HG02970 (cell line): ENCODE data around the gene MORC2.

Experiments
- ATAC-seq: cut with Tn5 transposase; IDR thresholded peaks from one replicate; pipeline ENCODE4 v1.9.1; 2021; ENCODE audit warnings: mild to moderate bottlenecking, moderate library complexity, moderate number of reproducible peaks; ENCODE audit not compliant: unreplicated experiment, low FRiP score

Gene MORC2

DNA sequence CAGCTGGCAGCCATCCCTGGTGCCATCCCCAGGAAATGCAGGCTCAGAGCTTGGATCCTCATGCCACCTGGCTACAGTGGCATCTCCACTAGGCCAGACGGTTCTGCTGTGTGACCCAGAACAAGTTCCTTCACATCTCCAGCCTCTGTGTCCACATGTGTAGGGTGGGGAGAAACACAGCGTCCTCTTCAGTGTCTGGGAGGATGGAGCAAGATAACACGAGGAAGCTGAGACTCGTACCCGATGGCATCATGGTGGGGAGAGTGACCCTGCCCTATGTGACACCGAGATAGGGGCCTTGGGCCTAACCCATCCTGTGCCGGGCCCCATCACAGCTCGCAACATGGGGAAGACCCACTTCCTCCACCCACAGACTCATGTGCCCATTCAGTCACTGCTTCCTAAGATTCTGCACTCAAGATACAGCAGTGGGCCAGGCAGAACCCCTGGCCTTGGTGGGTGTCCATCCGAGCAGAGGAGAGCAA lies 78.5 kb downstream of the MORC2 start:
- no peak for ATAC-seq

DNA sequence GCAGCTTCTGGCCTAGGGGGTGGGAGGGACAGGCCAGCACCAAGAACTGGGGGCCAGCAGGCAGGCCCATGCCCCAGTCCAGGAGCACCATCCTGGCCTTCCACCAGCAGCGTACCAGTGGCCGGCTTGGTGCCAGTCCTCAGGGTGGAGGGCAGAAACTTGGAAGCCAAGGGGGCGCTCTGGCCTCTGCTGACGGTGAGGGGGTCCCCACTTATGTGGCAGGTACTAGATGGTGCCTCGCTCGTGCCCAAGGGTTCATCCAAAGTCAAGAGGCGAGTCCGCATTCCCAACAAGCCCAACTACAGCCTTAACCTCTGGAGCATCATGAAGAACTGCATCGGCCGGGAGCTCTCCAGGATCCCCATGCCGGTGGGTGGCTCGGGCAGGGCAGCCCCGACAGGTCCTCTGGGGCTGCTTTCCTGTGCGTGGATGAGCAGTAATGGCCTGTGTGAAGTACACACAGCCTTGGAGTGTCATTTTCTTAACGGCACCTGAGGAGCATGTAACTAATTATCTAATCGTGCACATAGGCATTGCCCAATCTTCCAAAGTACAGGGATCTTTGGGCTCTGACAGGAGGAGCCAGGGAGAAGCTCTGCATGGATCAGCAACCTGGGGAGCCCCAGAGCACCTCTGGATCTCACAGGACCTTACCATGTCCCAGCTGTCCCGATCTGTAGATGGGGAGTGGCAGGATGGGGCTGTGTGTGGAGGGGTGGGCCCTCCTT lies 79.1 kb downstream of the MORC2 start:
- no peak for ATAC-seq

DNA sequence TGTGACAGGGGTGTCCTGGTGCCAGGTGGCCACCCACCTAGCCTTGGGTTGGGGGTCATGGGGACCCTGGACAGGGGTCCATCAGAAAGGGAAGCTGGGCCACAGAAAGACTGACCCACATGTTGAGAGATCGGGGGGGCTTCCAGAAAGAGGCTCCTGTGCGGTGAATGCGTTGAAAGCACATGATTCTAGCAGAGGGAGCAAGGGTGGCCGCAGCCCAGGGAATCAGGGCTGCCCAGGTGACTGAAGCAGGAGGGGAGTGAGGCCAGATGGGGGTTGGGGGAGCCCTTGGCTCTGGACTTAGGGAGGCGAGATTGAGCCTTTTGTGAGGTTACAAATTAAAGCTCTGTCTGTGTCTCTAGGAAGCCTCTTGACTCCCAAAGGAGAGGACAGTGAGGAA lies 80.7 kb downstream of the MORC2 start:
- no peak for ATAC-seq

DNA sequence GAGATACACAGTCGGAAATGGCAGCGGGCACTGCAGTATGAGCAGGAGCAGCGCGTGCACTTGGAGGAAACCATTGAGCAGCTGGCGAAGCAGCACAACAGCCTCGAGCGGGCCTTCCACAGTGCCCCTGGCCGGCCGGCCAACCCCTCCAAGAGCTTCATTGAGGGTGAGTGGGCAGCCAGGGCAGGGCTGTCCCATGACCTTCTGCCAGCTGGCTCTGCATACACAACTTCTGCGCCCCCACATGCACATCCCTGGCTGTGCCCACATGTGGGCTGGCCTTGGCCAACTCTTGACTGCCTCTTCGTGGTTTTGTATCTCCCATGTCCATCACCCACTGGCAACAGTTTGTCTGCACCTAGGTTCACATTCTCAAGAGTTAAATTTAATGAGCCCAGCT lies 81.1 kb downstream of the MORC2 start:
- no peak for ATAC-seq

DNA sequence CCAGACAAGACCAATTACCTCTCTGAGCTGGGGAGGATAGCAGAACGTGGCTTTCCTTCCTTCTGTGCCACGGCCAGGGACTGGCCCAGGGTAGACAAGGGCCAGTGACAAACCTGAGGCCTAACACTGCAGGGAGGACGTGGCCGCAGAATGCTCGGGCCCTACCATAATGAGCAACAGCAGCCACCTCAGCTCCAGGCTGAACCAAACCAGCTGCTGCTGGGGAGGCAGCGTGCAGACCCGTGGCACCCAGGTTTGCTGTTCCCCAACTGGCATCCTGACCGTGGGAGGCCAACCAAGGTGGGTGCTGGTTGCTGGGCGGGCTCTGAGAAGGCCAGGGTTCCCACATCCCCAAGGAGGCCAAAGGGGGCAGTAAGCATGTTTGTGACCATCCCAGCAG lies 83.0 kb downstream of the MORC2 start:
- ATAC-seq, result no peak

DNA sequence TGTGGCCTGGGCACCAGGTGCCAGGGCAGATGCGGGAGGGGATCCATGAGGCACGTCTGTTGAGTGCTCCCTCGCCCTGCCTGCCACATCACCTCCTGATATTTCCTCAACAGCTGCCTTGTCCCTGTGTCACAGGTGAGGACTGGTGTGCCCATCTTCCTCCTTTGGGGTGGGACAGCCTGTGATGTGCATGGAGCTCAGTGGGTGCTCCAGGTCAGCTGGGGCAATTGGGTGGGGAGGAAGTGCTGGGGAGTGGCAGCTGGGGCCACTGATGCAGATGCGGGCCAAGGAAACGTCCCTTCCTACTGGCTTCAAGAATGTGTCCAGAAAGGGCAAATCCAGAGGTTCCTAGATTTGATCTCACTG lies 83.6 kb downstream of the MORC2 start:
- ATAC-seq, result no peak

DNA sequence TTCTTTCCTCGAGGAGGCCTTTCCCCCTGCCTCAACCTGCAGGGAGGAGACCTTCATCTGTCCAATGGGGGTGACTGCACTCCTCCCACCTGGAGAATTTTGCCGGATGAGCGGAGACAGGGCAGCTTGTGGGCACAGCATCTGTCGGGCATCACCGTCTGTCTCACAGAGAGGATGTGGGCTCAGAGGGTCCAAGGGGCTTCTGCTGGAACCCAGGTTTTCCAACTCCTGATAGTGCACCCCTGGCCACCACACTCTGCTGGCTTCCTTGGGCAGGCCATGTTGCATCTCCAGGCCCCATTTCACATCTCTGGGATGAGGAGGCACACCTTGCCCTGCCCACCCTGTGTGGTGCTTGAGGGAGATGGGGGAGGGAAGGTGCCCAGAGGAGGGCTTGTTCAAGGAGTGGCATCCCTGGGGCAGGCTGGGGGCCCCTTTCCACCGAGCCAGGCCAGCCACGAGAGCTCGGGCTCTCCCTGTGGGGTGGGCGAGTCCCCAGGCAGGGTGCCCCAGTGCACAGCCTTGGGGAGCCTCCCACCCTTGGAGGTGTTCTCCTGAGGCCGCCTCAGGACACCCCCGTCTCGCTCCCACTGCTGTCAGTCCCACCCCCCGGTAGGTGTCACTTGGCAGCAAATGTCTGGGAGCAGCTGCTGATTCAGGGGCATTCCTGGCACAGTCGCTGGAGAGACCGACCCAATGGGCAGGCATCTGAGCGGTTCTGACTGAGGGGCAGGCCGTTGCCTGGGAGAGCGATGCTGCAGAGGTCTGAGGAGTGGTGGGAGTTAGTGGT lies 84.2 kb downstream of the MORC2 start:
- ATAC-seq, result no peak

DNA sequence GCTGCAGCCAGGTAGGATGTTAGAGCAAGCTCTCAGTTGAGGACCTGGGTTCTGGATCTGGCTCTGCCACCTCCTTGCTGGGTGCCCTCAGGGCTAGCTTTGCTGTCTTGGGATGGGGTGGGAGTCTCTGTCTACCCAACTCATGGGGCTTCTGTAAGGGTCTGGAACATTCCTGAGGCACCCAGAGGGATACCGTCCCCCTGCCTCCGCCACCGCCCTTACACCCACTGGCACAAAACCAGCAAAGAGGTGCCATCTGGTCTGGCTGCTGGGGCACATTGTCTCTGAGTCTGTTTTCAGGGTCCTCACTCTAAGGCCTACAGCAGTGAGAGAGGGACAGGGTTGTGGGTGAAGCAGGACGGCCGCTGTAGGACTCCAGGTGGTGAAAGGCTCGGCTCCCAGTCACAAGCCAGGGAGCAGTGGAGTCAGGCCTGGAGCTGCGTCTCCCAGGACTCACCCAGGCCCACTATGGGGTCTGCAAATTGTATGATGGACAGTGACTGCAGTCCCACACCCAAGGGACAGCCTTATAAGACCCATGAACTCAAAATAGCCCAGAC lies 84.9 kb downstream of the MORC2 start:
- ATAC-seq, result no peak

DNA sequence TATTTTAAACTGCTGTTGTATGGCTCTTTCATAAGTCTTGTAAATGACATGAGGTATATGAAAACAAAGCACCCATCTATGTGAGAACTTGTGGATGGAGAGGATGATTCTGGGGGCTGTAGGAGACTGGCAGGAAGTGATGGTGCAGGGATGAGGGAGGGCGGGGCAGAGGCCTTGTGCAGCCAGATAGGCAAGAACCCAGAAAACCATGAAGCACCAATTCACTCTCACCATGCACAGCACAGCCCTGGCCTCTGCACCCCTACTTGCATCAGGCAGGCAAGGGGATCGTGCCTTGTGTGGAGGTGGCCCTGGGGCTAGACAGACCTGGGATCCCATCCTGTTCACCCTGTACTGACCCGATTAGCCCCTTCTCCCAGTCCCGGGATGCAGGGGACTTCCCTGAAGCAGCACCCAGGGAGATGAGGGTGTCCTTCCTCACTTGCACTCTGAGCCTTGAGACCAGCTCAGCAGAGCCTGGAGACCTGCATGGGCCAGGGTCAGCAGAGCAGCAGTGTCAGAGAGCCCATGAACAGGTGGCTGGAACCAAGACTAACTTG lies 85.5 kb downstream of the MORC2 start:
- ATAC-seq, result no peak

DNA sequence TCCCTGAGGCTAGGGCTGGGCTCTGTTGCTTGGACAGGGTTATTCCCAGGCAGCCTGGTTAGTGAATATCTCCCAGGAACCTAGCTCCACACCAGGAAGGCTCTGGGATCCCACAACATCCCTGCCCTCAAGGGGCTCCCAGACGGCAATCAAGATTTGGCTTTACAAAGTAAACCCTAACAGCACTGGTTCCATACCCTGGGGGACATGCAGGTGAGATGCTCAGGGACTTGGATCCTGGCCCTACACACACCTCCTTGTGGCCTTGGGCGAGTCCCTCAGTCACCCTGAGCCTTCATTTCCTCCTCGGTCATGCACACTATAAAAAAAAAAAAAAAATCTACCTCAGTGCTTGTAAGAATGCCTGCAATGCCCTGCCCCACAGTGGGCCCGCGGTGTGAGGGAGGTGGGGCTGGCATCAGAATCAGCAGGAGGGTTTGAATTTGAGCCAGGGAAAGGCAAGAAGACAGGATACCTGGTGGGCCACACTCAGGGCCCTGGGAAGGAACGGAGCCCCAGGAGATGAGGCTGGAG lies 86.3 kb downstream of the MORC2 start:
- ATAC-seq, result no peak

DNA sequence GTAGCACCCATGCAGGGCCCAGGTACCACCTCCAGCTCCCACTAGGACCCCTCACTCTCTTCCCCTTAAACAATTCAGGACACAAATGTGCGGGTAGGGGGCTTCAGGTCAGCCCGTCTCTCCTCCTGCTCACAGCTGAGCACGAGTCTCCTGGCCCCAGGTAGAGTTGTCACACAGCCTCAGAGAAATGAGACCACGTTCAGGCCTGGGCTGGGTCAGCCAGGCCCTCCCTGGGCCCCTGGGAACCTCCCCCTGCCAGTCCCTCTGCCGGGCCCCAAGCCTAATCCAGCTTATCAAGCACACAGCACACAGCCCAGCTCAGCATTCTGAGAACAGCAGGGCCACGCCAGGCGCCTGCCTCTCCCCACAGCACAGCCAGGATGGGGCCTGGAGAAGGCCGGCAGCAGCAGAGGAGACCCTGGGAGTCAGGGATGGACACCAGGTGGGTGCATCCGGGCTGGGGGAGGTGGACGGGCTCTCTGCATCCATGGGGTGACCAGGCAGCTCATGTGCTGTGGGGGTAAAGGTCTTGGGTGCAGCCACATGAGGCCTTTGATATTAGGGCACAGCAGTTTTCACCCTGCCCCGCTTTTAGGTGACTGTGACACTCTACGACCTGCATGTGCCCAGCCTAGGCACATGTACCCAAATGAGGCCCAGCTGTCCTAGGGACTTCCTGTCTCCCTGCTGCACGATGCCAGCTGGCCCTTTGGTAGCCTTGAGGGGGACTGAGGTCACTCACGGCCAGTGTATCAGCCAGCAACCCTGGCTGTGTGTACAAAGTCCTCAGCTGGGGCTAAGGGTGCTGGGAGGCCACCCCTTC lies 87.0 kb downstream of the MORC2 start:
- ATAC-seq, result no peak

DNA sequence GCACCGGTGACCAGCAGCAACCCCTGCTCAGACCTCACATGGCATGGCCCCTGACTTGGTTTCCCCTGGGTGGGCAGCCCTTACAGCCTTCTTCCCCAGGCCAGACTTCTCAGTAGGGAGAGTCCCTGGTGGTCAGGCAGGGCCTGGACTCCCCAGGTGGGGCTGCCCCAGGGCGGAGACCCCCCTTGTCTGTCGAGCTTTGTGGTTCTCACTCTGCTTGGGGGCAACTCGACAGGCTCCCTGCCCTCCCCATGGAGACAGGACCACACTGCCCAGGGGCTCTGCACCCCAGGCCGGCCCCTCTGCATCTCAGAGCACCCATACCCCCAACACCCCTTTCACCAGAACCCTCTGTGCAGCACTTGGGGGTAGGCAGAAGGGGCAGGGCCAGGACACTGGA lies 87.7 kb downstream of the MORC2 start:
- ATAC-seq, result no peak

DNA sequence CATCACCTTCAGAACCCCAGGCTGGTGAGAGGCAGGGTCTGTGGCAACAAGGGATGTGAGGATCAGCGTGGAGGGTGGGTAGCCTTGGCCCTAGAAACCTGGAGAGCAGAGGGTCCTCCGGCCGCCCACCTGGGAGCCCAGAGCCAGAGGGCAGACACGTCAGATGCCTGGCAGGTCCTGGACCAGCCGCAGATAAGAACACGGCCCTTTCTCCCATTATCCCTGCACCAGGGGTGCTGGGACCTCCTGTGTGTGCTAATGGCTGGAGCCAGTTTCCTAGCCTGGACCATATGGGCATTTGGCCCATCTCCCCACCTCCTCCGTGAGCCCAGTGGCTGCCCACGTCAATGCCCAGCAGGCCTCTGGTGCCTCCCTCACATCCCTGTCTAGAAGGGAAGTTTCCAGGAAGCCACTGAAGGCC lies 88.4 kb downstream of the MORC2 start:
- no peak for ATAC-seq

DNA sequence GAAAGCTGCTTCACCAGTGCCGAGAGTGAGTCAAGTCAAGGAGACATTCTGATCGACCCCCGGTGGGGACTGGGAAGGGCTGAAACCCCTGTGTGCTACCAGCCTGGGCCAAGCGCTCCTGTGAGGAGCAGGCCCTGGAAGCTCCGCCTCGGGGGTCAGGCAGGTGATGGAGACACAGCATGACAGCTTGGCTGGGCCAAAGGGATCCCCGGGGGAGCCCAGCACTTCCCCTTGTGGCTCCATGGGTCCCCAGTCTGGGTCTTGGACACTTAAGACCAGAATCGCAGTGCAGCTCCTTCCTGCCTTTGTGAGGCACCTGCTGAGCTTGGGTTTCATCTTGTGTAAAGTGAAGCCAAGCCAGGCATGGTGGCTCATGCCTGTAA lies 89.2 kb downstream of the MORC2 start:
- no peak for ATAC-seq

DNA sequence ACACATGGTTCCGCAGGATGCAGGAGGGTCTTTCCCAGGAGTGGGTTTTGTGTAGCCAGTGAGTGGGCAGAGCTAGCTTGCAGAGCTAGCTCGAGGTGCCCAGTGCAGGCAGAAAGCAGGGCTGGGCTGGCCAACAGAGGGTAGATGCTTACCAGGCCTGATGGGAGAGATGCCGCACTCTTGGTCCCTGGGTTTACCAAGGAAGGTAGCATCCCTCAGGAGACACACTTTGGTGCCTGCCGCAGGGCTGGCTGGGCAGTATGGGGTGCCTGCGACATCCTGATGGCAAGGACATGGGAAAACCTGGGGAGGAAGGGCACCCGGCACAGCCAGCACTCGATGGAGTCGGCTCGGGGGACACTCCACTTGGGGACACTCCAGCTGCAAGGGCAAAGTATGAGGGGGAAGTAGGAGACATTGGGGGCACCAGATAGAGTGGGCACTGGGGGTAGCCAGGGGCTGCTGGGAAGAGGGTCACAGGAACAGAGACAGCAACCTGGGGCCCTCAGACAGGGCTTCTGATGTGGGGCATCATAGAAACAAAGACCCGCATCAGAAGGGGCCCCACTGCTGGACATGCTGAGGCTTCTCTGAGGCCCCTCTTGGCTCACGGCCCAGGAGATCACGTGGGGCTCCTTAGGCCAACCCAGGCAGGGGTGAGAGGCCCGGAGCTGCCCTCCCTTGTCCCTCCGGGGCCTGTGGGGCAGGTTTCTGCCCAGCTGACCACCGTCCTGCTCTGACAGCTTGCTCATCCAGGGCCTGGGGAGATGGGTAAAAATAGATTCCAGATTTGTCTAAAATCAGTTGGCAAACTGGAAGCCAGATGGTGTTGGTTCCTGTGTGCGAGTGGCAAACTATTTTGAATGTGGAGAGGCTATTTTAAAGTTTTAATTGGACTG lies 89.8 kb downstream of the MORC2 start:
- no peak for ATAC-seq

DNA sequence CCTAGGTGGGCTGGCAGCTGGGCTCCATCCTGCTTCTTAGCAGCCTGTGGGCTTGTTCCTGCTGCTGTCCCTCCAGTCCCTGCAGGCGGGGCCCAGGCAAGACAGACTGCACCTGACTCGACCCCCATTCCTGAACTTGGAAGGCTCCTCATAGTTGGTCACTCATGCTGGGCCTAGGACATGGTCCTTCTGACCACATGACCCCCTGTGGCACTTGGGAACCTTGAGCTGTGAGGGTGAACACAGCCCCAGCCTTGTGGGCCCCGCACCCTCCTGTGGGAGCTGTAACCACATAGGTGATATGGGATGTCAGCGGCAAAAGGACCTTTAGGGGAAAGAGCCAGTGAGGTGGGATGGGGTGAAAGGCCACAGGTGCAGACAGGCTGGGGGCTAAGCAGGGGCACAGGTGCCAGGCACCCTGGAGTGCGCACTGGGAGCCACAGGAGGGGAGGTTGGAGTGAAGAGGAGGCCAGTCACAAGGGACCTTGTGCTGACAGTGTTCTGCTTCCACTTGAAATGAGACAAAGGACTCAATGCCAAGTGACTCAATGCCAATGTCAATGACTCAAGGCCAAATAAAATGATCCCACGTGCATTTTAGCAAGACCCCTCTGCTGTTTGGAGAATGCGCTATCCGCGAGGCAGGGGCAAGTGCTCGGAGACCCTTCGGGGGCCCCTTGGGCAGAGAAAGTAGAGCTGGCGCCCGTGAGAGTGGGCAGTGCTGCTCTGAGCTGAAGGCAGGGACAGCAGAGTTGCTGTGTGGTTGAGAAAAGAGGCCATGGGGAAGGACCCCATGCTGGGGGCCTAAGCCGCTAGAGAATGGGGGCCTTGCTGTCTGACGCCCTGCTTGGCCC lies 90.7 kb downstream of the MORC2 start:
- no peak for ATAC-seq

DNA sequence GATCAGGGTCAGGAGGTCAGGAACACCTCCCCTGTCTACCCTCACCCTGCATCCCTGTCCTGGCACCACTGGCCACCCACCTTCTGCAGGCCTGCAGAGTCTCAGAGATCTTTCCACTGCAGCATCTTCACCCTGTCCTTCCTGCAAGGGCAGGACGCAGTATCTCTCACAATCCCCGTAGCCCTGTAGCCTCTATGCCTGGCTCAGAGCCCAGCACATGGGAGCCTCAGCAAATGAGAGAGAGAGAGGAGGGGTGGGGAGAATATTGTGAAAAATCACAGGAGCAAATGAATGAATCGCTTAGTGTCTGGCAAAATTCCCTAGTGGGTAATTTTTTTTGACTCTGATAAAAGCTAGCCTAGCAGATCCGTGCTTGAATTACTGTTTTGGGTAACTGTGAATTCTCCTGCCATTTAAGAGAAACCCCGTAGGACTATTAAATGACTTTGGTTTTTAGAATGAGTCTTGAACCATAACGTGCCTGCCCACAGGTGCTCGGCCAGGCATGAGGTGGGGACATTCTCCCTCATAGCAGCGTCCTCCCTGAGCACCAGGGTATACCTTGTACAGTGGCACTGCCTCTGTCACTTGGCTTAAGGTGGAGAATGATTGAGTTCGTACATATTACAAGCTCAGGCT lies 91.5 kb downstream of the MORC2 start:
- no peak for ATAC-seq

DNA sequence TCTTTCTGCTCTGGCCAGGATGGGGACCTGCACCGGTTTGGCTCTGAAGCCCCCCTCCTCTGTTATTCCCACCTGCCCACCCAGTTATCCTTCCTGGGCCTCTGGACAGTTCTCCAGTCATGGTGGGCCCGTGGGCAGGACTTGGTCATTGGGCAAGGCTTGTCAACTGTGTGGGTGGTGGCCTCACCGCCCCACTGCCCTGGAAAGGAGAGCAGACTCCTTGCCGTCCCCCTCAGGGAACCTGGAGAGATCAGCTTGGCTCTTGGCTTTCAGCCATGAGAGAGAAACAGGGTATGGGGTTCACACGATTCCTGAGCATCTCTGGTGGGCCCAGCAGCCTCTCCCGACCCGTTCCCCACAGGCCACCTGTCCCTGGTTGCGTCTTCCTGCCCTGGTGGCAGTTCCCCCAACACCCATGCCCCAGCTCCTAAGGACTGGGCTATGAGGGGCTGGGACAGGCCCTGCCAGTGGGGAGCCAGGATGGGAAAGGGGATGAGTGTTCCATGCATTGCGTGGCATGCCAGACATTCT lies 92.3 kb downstream of the MORC2 start:
- ATAC-seq, result no peak
